Neural progenitor cell (in vitro differentiated cells): ENCODE results near the gene GAS2L1. TPM values are rescaled to one million over a fixed set of nuclear protein-coding genes. Genes with fewer than 3 reads are reported as not detected.

ENCODE experiments used
- DNase-seq: peaks from one replicate; pipeline ENCODE4 v3.0.0-alpha.2; 2016; ENCODE audit warnings: low spot score
- H2AFZ ChIP-seq: fragments of 200-600 bp; sonication (generic); replicated peaks from 2 replicates; pipeline ENCODE4 v1.6.1; 2016; ENCODE audit warnings: antibody characterized with exemption
- H3F3A ChIP-seq: fragments of 200-600 bp; sonication (generic); 2 replicates; pipeline ENCODE4 v1.6.1; 2016; ENCODE audit warnings: antibody characterized with exemption, low read depth
- H3K27ac ChIP-seq: fragments of 200-600 bp; sonication (generic); 2 replicates; pipeline ENCODE4 v1.5.1; 2016; ENCODE audit warnings: mild to moderate bottlenecking
- H3K27me3 ChIP-seq: fragments of 200-600 bp; sonication (generic); 2 replicates; pipeline ENCODE4 v1.6.1; 2016; ENCODE audit warnings: mild to moderate bottlenecking, moderate library complexity
- H3K36me3 ChIP-seq: fragments of 200-600 bp; sonication (generic); 2 replicates; pipeline ENCODE4 v1.5.1; 2016
- H3K4me1 ChIP-seq: fragments of 200-600 bp; sonication (generic); 2 replicates; pipeline ENCODE4 v1.6.1; 2016; ENCODE audit warnings: mixed run types
- H3K4me2 ChIP-seq: fragments of 200-600 bp; sonication (generic); 2 replicates; pipeline ENCODE4 v1.6.1; 2016
- H3K4me3 ChIP-seq: fragments of 200-600 bp; sonication (generic); 2 replicates; pipeline ENCODE4 v1.5.1; 2016
- H3K79me2 ChIP-seq: fragments of 200-600 bp; sonication (generic); 2 replicates; pipeline ENCODE4 v1.6.1; 2016; ENCODE audit warnings: low read depth
- H3K9ac ChIP-seq: fragments of 200-600 bp; sonication (generic); 2 replicates; pipeline ENCODE4 v1.6.1; 2016
- H3K9me3 ChIP-seq: fragments of 200-600 bp; sonication (generic); 2 replicates; pipeline ENCODE4 v1.5.1; 2016; ENCODE audit warnings: low read depth
- H4K20me1 ChIP-seq: fragments of 200-600 bp; sonication (generic); 2 replicates; pipeline ENCODE4 v1.6.1; 2016; ENCODE audit warnings: low read depth
- H3K27ac Mint-ChIP-seq: 3 replicates; pipeline ENCODE4 v1.8.0; 2021; ENCODE audit warnings: mixed read lengths
- H3K27me3 Mint-ChIP-seq: 2 replicates; pipeline ENCODE4 v1.8.0; 2022; ENCODE audit warnings: low read depth, mild to moderate bottlenecking, inconsistent platforms, moderate library complexity, mixed read lengths; ENCODE audit not compliant: insufficient read depth
- H3K36me3 Mint-ChIP-seq: 3 replicates; pipeline ENCODE4 v1.8.0; 2021; ENCODE audit warnings: mixed read lengths
- H3K4me1 Mint-ChIP-seq: 3 replicates; pipeline ENCODE4 v1.8.0; 2021; ENCODE audit warnings: mixed read lengths
- H3K4me3 Mint-ChIP-seq: 3 replicates; pipeline ENCODE4 v1.8.0; 2021; ENCODE audit warnings: mild to moderate bottlenecking, moderate library complexity, mixed read lengths
- H3K9me3 Mint-ChIP-seq: 3 replicates; pipeline ENCODE4 v1.8.0; 2020; ENCODE audit warnings: mixed read lengths
- EZH2 ChIP-seq: fragments of 200-600 bp; sonication (generic); IDR thresholded peaks from 2 replicates; pipeline ENCODE4 v1.6.1; 2017; ENCODE audit warnings: antibody characterized with exemption, mild to moderate bottlenecking, moderate library complexity
- EZH2phosphoT487 ChIP-seq: fragments of 200-600 bp; sonication (generic); IDR thresholded peaks from 2 replicates; pipeline ENCODE4 v1.6.1; 2017; ENCODE audit warnings: antibody characterized with exemption
- total RNA-seq: library from RNA; depleted of rRNA; stranded (reverse); fragments of >200 nt; gene quantifications from 2 replicates; pipeline ENCODE4 v1.2.3, GENCODE V29; 2015; ENCODE audit warnings: low replicate concordance
- TF ChIP-seq, protein P1 (sequence below): fragments of 200-600 bp; sonication (generic); IDR thresholded peaks from 2 replicates; pipeline ENCODE4 v1.5.1; 2017; ENCODE audit warnings: antibody characterized with exemption, mild to moderate bottlenecking

The GAS2L1 gene
- total RNA-seq, 1 donor from 2014 or later: 0.95 TPM

DNA sequence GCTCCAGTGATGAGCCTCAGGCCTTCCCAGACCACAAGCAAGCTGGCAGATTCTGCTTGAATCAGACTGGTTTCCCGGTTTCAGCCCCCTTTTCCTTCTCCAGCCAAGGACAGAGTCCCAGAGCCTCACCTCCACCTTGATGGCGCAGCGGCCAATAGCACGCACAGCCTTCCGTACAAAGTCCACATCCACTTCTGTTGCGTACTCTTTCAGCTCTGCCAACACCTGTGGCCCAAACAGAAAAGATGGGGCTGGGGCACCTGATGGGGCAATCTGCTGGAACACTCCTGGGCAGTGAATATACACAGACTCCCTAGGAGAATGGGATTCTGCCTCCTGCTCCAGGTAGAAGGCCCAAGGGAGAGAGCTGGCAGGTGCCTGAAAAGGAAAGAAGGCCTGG, 44.6 kb downstream of the GAS2L1 start:
- H3K9me3 Mint-ChIP-seq: no peaks in the 10 kb centered on the region
- Histone ChIP-seq H3K79me2 (no peaks in the 10 kb centered on the region), H4K20me1 (peaks cover 7% of the 10 kb centered on the region), H3K9me3 (no peaks in the 10 kb centered on the region), H3K27me3 (no peaks in the 10 kb centered on the region), H3K4me2 (no peak overlapping the region), H3K4me3 (no peak overlapping the region), H3K36me3 (no peaks in the 10 kb centered on the region), H3K9ac (no peak overlapping the region), H3F3A (no peaks in the 10 kb centered on the region), H3K4me1 (peaks cover 6% of the 10 kb centered on the region), H3K27ac (no peak overlapping the region), H2AFZ (no peak overlapping the region)
- TF ChIP-seq EZH2 (no peak), EZH2phosphoT487 (no peak)
- TF ChIP-seq, protein P1, sequence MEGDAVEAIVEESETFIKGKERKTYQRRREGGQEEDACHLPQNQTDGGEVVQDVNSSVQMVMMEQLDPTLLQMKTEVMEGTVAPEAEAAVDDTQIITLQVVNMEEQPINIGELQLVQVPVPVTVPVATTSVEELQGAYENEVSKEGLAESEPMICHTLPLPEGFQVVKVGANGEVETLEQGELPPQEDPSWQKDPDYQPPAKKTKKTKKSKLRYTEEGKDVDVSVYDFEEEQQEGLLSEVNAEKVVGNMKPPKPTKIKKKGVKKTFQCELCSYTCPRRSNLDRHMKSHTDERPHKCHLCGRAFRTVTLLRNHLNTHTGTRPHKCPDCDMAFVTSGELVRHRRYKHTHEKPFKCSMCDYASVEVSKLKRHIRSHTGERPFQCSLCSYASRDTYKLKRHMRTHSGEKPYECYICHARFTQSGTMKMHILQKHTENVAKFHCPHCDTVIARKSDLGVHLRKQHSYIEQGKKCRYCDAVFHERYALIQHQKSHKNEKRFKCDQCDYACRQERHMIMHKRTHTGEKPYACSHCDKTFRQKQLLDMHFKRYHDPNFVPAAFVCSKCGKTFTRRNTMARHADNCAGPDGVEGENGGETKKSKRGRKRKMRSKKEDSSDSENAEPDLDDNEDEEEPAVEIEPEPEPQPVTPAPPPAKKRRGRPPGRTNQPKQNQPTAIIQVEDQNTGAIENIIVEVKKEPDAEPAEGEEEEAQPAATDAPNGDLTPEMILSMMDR: no peak
- H3K36me3 Mint-ChIP-seq: peaks cover 21% of the 10 kb centered on the region
- H3K4me1 Mint-ChIP-seq: peaks cover 9% of the 10 kb centered on the region
- H3K27me3 Mint-ChIP-seq: peaks cover 5% of the 10 kb centered on the region
- no peak overlapping the region for H3K27ac Mint-ChIP-seq
- H3K4me3 Mint-ChIP-seq: no peak overlapping the region
- DNase-seq: no peak

DNA sequence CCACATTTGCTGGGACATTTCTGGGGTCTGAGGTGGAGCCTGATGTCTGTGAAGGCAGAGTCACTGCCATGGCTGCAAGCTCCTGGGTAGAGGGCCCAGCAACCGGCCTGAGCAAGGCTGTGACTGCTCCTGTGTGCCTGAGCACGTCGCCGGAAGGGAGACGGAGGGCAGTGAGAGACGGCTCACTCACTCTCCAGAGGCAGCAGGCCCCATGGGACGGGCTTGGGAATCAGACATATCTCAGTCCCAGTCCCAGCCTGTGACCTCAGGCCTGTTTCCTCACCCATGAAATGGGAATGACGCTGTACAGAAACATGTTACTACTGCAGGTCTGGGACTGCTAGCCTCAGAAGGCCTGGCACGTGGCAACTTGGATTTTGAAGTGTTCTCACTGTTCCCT, 45.4 kb downstream of the GAS2L1 start:
- Mint-ChIP-seq H3K4me3 (no peak overlapping the region), H3K27ac (no peak overlapping the region), H3K36me3 (peaks cover 21% of the 10 kb centered on the region), H3K27me3 (peaks cover 5% of the 10 kb centered on the region), H3K4me1 (peaks cover under 1% of the 10 kb centered on the region), H3K9me3 (no peaks in the 10 kb centered on the region)
- no peaks in the 10 kb centered on the region for H3F3A ChIP-seq
- H3K27me3 ChIP-seq: no peaks in the 10 kb centered on the region
- no peaks in the 10 kb centered on the region for H3K9me3 ChIP-seq
- H3K4me1 ChIP-seq: peaks cover 3% of the 10 kb centered on the region
- DNase-seq: no peak
- H3K4me3 ChIP-seq: no peak overlapping the region
- peaks cover 3% of the 10 kb centered on the region for H4K20me1 ChIP-seq
- no peak overlapping the region for H3K4me2 ChIP-seq
- no peaks in the 10 kb centered on the region for H3K79me2 ChIP-seq
- H3K9ac ChIP-seq: no peak overlapping the region
- H2AFZ ChIP-seq: no peak overlapping the region
- TF ChIP-seq EZH2phosphoT487 (no peak), EZH2 (no peak)
- TF ChIP-seq, protein P1: no peak
- H3K36me3 ChIP-seq: no peaks in the 10 kb centered on the region
- no peak overlapping the region for H3K27ac ChIP-seq

DNA sequence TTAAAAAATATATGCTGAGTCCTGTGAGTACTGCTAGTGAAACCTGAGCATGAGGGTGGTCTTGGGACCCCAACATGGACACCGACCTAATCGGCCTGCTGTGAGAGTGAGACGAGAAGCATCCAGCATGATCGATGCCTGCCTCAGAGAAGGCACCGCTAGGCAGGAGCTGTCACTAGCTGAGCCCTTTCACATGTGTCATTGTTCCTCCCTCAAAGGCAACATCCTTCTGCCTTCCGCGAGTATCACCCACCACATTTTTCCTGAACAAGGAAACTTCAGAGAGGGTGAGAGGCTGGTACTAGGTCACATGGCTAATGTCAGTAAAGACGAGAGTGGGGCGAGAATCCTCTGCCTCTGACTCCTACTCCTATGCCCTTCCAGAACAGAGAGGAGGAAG, 46.3 kb downstream of the GAS2L1 start:
- no peaks in the 10 kb centered on the region for H3K27me3 ChIP-seq
- no peaks in the 10 kb centered on the region for H3K79me2 ChIP-seq
- DNase-seq: no peak
- no peaks in the 10 kb centered on the region for H3K9me3 Mint-ChIP-seq
- peaks cover 5% of the 10 kb centered on the region for H3K27me3 Mint-ChIP-seq
- no peak overlapping the region for H3K4me3 Mint-ChIP-seq
- no peaks in the 10 kb centered on the region for H3K9me3 ChIP-seq
- TF ChIP-seq EZH2phosphoT487 (no peak), EZH2 (no peak)
- TF ChIP-seq, protein P1: no peak
- no peaks in the 10 kb centered on the region for H3F3A ChIP-seq
- no peak overlapping the region for H3K9ac ChIP-seq
- H3K36me3 ChIP-seq: no peaks in the 10 kb centered on the region
- H3K4me1 ChIP-seq: no peaks in the 10 kb centered on the region
- H3K4me1 Mint-ChIP-seq: no peaks in the 10 kb centered on the region
- H4K20me1 ChIP-seq: no peaks in the 10 kb centered on the region
- H3K27ac ChIP-seq: no peak overlapping the region
- H3K27ac Mint-ChIP-seq: no peak overlapping the region
- H3K36me3 Mint-ChIP-seq: peaks cover 21% of the 10 kb centered on the region
- no peak overlapping the region for H2AFZ ChIP-seq
- no peak overlapping the region for H3K4me3 ChIP-seq
- no peak overlapping the region for H3K4me2 ChIP-seq
